Measurements from ENCODE around the gene C11orf21. TPM values are rescaled to one million over a fixed set of nuclear protein-coding genes. Genes with fewer than 3 reads are reported as not detected.

C11orf21 gene
- total RNA-seq, 4 donors from 2014 or later = 0.39 to 2.4 (median 1.1) TPM

DNA sequence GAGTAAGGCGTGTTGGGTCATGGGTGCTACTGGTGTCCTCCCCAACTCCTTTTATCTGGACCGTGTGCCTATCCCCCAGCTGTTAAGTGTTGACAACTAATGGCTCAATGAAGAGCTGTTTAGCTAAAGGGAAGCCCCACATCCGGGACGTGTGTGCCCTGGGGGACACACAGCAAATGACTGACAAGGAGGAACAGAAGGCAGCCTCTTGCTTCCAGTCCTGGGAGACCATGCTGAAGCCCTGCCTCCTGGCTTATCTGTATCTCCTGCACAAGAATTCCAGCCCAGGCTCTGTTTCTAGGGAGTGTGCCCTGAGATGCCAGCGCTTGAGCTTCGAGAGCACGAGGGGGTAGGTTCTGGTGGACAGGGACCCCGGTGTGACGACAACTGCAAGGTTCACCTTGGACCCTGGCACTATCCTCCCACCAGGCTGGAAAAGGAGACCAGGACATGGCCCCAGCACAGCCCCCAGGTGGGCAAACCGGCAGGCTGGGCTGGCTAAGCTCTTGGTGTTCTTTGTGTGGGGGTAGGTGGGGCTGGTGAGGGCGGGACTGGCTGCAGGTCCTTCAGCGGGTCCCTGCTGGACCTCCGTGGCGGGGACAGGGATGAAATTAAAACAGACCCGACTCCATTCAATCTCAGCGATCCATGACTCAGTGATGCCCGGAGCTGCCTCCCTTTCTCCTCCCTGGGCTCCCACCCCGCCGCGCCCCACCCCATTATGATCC, 52.4 kb downstream of the C11orf21 start:
- no peak for DNase-seq (ENCODE audit: low spot score in 2 of 2)
- no peaks in the 10 kb centered on the region for H3K27me3 ChIP-seq
- no peaks in the 10 kb centered on the region for H3K36me3 ChIP-seq
- H3K4me1 ChIP-seq = no peaks in the 10 kb centered on the region
- no peak overlapping the region for H3K27ac ChIP-seq
- no peak for TF ChIP-seq EP300 (IDR thresholded peaks at IDR 0.05)
- no peak for TF ChIP-seq POLR2A (IDR thresholded peaks at IDR 0.05)
- no peak overlapping the region for H3K4me3 ChIP-seq
- H3K9me3 ChIP-seq = peaks cover 0 to under 1% (median 0%) of the 10 kb centered on the region in 4 donors
- 83 to 88% methylated on average over 13 to 18 of the region's 20 CpGs for WGBS, 2 donors

DNA sequence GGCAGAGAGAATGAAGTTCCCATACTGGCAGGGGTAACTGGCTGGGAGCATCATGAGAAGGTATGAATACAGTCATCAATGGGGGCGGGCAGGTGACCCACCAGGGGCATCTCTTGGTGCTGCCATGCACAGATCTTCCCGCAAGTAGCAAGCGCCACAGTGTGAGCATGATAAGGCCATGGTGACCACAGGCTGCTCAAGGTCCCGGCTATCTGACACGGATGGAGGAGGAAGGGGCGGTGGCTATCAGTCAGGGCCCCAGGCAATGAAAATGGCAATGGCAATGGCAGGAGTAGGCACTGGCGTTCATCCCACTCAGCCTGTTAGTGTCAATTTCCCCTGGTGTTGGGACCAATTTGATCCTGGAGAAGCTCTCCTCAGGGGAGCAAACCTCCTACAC, 53.0 kb downstream of the C11orf21 start:
- H3K27me3 ChIP-seq = no peaks in the 10 kb centered on the region
- TF ChIP-seq EP300 (IDR thresholded peaks at IDR 0.05) = no peak
- no peak for TF ChIP-seq CTCF (IDR thresholded peaks at IDR 0.05)
- no peak for TF ChIP-seq POLR2A (IDR thresholded peaks at IDR 0.05)
- DNase-seq (ENCODE audit: low spot score in 2 of 2) = no peak
- H3K36me3 ChIP-seq = no peaks in the 10 kb centered on the region
- no peaks in the 10 kb centered on the region for H3K4me1 ChIP-seq
- no peaks in the 10 kb centered on the region for H3K9me3 ChIP-seq
- no peak overlapping the region for H3K4me3 ChIP-seq
- 95 to 98% methylated on average over 7 of the region's 7 CpGs for WGBS, 2 donors
- no peak overlapping the region for H3K27ac ChIP-seq

- Histone ChIP-seq H3K9me3 (no peaks in the 10 kb centered on the region), H3K27ac (no peak overlapping the region), H3K4me3 (no peak overlapping the region), H3K36me3 (no peaks in the 10 kb centered on the region), H3K4me1 (no peaks in the 10 kb centered on the region), H3K27me3 (no peaks in the 10 kb centered on the region)
- no peak for TF ChIP-seq EP300 (IDR thresholded peaks at IDR 0.05)
- TF ChIP-seq POLR2A (IDR thresholded peaks at IDR 0.05) = no peak
- no peak for TF ChIP-seq CTCF (IDR thresholded peaks at IDR 0.05)
- WGBS, 2 donors = 85 to 93% methylated on average over 9 to 11 of the region's 11 CpGs
- DNase-seq (ENCODE audit: low spot score in 2 of 2) = no peak
Measured at GRCh38 chr11:2248242-2248641, 53.5 kb downstream of the C11orf21 start.

GRCh38 chr11:2247496-2247895, 54.2 kb downstream of the C11orf21 start:
- Histone ChIP-seq H3K4me3 (no peak overlapping the region), H3K36me3 (no peaks in the 10 kb centered on the region), H3K4me1 (no peaks in the 10 kb centered on the region), H3K27ac (no peak overlapping the region), H3K27me3 (no peaks in the 10 kb centered on the region), H3K9me3 (peaks cover 0 to 4% (median 0%) of the 10 kb centered on the region in 4 donors)
- 65 to 81% methylated on average over 7 of the region's 7 CpGs for WGBS, 2 donors
- TF ChIP-seq CTCF (IDR thresholded peaks at IDR 0.05) (no peak), EP300 (IDR thresholded peaks at IDR 0.05) (no peak), POLR2A (IDR thresholded peaks at IDR 0.05) (no peak)
- DNase-seq (ENCODE audit: low spot score in 2 of 2) = no peak

Small RNA genes lying within 50 kb of the gene (small RNA-seq; reads per million reads assigned to genes)
- not detected for gene RNU6-878P

Other genes starting within 250 kb of the C11orf21 start
- 100 to 1,000 TPM; 131 to 246 (median 173) TPM for gene IGF2, start 162.5 kb downstream of the C11orf21 start, total RNA-seq
- gene INS, start 140.7 kb downstream of the C11orf21 start, total RNA-seq = 1 to 10 TPM in 1 of 4 donors, not detected in 3; 1.8 TPM
- 1 to 10 TPM in 1 of 4 donors, not detected in 3; 1.3 TPM for gene TH, start 130.1 kb downstream of the C11orf21 start, total RNA-seq
- 1 to 10 TPM in 3 of 4 donors, under 1 TPM in 1; 0.66 to 4.1 (median 3.0) TPM for gene ASCL2, start 31.3 kb downstream of the C11orf21 start, total RNA-seq
- gene TSPAN32, start 95 bp upstream of the C11orf21 start, total RNA-seq = 1 to 10 TPM; 1.8 to 9.0 (median 5.8) TPM
- gene CD81, start 75.4 kb upstream of the C11orf21 start, total RNA-seq = 100 to 1,000 TPM; 650 to 822 (median 674) TPM
- gene TSSC4, start 98.8 kb upstream of the C11orf21 start, total RNA-seq = 10 to 100 TPM; 44.8 to 54.3 (median 49.1) TPM
- not detected for gene TRPM5, start 142.6 kb upstream of the C11orf21 start, total RNA-seq
- 10 to 100 TPM in 1 of 4 donors, 1 to 10 TPM in 3; 3.5 to 11.4 (median 7.5) TPM for gene KCNQ1, start 143.1 kb upstream of the C11orf21 start, total RNA-seq